ENCODE results near the gene POLR1E.

POLR1E gene

GRCh38 chr9:37454238-37454637 lies 31.5 kb upstream of the POLR1E start:
- Histone ChIP-seq H3K4me3 (ENCODE audit: low read depth, low read length) (no peak overlapping the region), H3K23ac (ENCODE audit: low read length) (no peak overlapping the region), H3K18ac (ENCODE audit: low read length) (no peak overlapping the region), H3K79me1 (ENCODE audit: low read length) (no peaks in the 10 kb centered on the region), H2BK12ac (ENCODE audit: low read length) (no peak overlapping the region), H3K36me3 (ENCODE audit: control insufficient read depth in 1 of 2, insufficient read depth in 2 of 2, low read length in 2 of 2) (peaks cover 2 to 8% of the 10 kb centered on the region in 2 experiments), H3K4me2 (ENCODE audit: low read length) (no peak overlapping the region), H3K79me2 (ENCODE audit: control insufficient read depth, insufficient read depth, low read length, poor library complexity) (no peaks in the 10 kb centered on the region), H3K9me3 (ENCODE audit: insufficient read depth, low read depth, low read length) (no peaks in the 10 kb centered on the region), H3K9ac (ENCODE audit: low read length) (no peak overlapping the region), H3K14ac (ENCODE audit: low read length) (no peak overlapping the region), H2BK5ac (ENCODE audit: low read depth, low read length, poor library complexity) (no peak overlapping the region), H3K27ac (ENCODE audit: low read depth, low read length) (no peak overlapping the region), H2AK5ac (ENCODE audit: low read length) (no peak overlapping the region), H3K4me1 (ENCODE audit: control insufficient read depth in 1 of 2, insufficient read depth in 2 of 2, low read length in 2 of 2) (peaks cover 0 to 1% of the 10 kb centered on the region in 2 experiments), H2BK120ac (ENCODE audit: insufficient read depth, low read length, poor library complexity) (no peak overlapping the region), H4K8ac (ENCODE audit: low read depth, low read length) (no peak overlapping the region), H3K4ac (ENCODE audit: low read depth, low read length) (no peak overlapping the region), H4K12ac (ENCODE audit: low read depth, low read length) (no peak overlapping the region), H3K27me3 (ENCODE audit: insufficient read depth, low read length) (no peaks in the 10 kb centered on the region), H4K91ac (ENCODE audit: low read depth, low read length) (no peak overlapping the region), H2AFZ (ENCODE audit: insufficient read depth, low read length, poor library complexity) (no peak overlapping the region)
- no peak for DNase-seq

- Histone ChIP-seq H3K79me1 (ENCODE audit: low read length) (no peaks in the 10 kb centered on the region), H3K27me3 (ENCODE audit: insufficient read depth, low read length) (no peaks in the 10 kb centered on the region), H3K4me1 (ENCODE audit: control insufficient read depth in 1 of 2, insufficient read depth in 2 of 2, low read length in 2 of 2) (peaks cover 0 to 1% of the 10 kb centered on the region in 2 experiments), H3K79me2 (ENCODE audit: control insufficient read depth, insufficient read depth, low read length, poor library complexity) (peaks cover 2% of the 10 kb centered on the region), H3K27ac (ENCODE audit: low read depth, low read length) (no peak overlapping the region), H3K4me3 (ENCODE audit: low read depth, low read length) (no peak overlapping the region), H4K8ac (ENCODE audit: low read depth, low read length) (no peak overlapping the region), H3K18ac (ENCODE audit: low read length) (no peak overlapping the region), H3K4ac (ENCODE audit: low read depth, low read length) (no peak overlapping the region), H4K91ac (ENCODE audit: low read depth, low read length) (no peak overlapping the region), H3K36me3 (ENCODE audit: control insufficient read depth in 1 of 2, insufficient read depth in 2 of 2, low read length in 2 of 2) (peaks cover 0 to 5% of the 10 kb centered on the region in 2 experiments), H3K23ac (ENCODE audit: low read length) (no peak overlapping the region), H3K4me2 (ENCODE audit: low read length) (no peak overlapping the region), H3K14ac (ENCODE audit: low read length) (no peak overlapping the region), H4K12ac (ENCODE audit: low read depth, low read length) (no peak overlapping the region), H2BK12ac (ENCODE audit: low read length) (no peak overlapping the region), H2AFZ (ENCODE audit: insufficient read depth, low read length, poor library complexity) (no peak overlapping the region), H2BK120ac (ENCODE audit: insufficient read depth, low read length, poor library complexity) (no peak overlapping the region), H3K9ac (ENCODE audit: low read length) (no peak overlapping the region), H2AK5ac (ENCODE audit: low read length) (no peak overlapping the region), H3K9me3 (ENCODE audit: insufficient read depth, low read depth, low read length) (no peaks in the 10 kb centered on the region), H2BK5ac (ENCODE audit: low read depth, low read length, poor library complexity) (no peak overlapping the region)
- WGBS (ENCODE audit: extremely low coverage, insufficient coverage, insufficient read length) = no CpG with 5 or more reads among the region's 7 CpGs
- no peak for DNase-seq
Observed at GRCh38 chr9:37455884-37456647, 29.7 kb upstream of the POLR1E start.

DNA sequence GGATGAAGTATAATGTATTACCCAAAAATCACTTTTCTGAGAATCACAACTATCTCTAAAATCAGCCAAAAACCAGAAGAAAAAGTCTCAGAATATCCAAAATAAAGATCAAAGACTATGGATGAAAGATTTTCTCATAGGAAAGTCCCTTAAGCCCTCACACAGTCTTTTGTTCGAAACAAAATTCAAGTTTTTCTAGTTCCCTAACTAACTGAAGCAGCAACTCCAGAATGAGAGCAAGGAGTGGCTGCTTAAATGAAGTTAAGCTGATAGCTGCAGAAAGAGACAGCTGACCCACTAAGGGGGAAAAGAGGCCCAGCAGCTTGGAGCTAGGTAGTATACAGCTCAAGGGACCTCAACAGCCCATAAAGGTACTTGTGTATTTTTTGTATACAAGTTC lies 28.9 kb upstream of the POLR1E start:
- H3K9ac ChIP-seq (ENCODE audit: low read length) = no peak overlapping the region
- DNase-seq = no peak
- H4K91ac ChIP-seq (ENCODE audit: low read depth, low read length) = no peak overlapping the region
- H3K36me3 ChIP-seq (ENCODE audit: control insufficient read depth in 1 of 2, insufficient read depth in 2 of 2, low read length in 2 of 2) = peaks cover 0 to 5% of the 10 kb centered on the region in 2 experiments
- no peaks in the 10 kb centered on the region for H3K9me3 ChIP-seq (ENCODE audit: insufficient read depth, low read depth, low read length)
- WGBS (ENCODE audit: extremely low coverage, insufficient coverage, insufficient read length) = no CpG with 5 or more reads among the region's 1 CpG
- H3K4me1 ChIP-seq (ENCODE audit: control insufficient read depth in 1 of 2, insufficient read depth in 2 of 2, low read length in 2 of 2) = peaks cover 0 to 1% of the 10 kb centered on the region in 2 experiments
- H3K79me1 ChIP-seq (ENCODE audit: low read length) = no peaks in the 10 kb centered on the region
- H2AFZ ChIP-seq (ENCODE audit: insufficient read depth, low read length, poor library complexity) = no peak overlapping the region
- H3K27me3 ChIP-seq (ENCODE audit: insufficient read depth, low read length) = no peaks in the 10 kb centered on the region
- no peak overlapping the region for H3K4ac ChIP-seq (ENCODE audit: low read depth, low read length)
- H2AK5ac ChIP-seq (ENCODE audit: low read length) = no peak overlapping the region
- H3K27ac ChIP-seq (ENCODE audit: low read depth, low read length) = no peak overlapping the region
- no peak overlapping the region for H4K8ac ChIP-seq (ENCODE audit: low read depth, low read length)
- H3K79me2 ChIP-seq (ENCODE audit: control insufficient read depth, insufficient read depth, low read length, poor library complexity) = peaks cover 4% of the 10 kb centered on the region
- no peak overlapping the region for H3K14ac ChIP-seq (ENCODE audit: low read length)
- H4K12ac ChIP-seq (ENCODE audit: low read depth, low read length) = no peak overlapping the region
- no peak overlapping the region for H2BK5ac ChIP-seq (ENCODE audit: low read depth, low read length, poor library complexity)
- H3K23ac ChIP-seq (ENCODE audit: low read length) = no peak overlapping the region
- no peak overlapping the region for H2BK120ac ChIP-seq (ENCODE audit: insufficient read depth, low read length, poor library complexity)
- no peak overlapping the region for H2BK12ac ChIP-seq (ENCODE audit: low read length)
- no peak overlapping the region for H3K4me2 ChIP-seq (ENCODE audit: low read length)
- H3K4me3 ChIP-seq (ENCODE audit: low read depth, low read length) = no peak overlapping the region
- no peak overlapping the region for H3K18ac ChIP-seq (ENCODE audit: low read length)

DNA sequence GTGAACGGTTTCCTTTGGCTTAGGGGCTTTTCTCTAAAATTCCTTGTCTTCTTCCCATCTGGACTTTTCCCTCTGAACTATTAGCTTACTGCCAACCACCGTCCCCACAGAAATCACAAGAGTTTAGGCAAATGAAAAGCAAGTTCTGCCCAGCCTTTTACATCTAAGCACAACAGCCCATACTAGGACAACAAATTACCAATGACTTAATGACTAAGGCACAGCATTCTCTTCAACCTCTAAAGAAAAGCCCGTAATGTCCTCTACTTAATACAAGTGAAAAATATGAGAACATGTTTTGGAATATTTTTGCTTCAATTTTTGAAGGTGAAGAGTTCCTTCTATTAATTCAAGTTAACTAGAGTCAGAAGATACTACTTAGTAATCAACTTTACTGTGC lies 21.7 kb upstream of the POLR1E start:
- Histone ChIP-seq H4K12ac (ENCODE audit: low read depth, low read length) (no peak overlapping the region), H3K36me3 (ENCODE audit: control insufficient read depth in 1 of 2, insufficient read depth in 2 of 2, low read length in 2 of 2) (no peaks in the 10 kb centered on the region), H3K79me1 (ENCODE audit: low read length) (peaks cover 18% of the 10 kb centered on the region), H2BK5ac (ENCODE audit: low read depth, low read length, poor library complexity) (no peak overlapping the region), H3K14ac (ENCODE audit: low read length) (no peak overlapping the region), H2AFZ (ENCODE audit: insufficient read depth, low read length, poor library complexity) (no peak overlapping the region), H2BK12ac (ENCODE audit: low read length) (no peak overlapping the region), H3K4me2 (ENCODE audit: low read length) (peak overlapping the region; percentile 55), H3K27ac (ENCODE audit: low read depth, low read length) (peak overlapping the region; percentile 20), H3K79me2 (ENCODE audit: control insufficient read depth, insufficient read depth, low read length, poor library complexity) (peaks cover 24% of the 10 kb centered on the region), H3K4ac (ENCODE audit: low read depth, low read length) (peak overlapping the region; percentile 92), H3K4me3 (ENCODE audit: low read depth, low read length) (no peak overlapping the region), H3K18ac (ENCODE audit: low read length) (no peak overlapping the region), H4K8ac (ENCODE audit: low read depth, low read length) (no peak overlapping the region), H3K4me1 (ENCODE audit: control insufficient read depth in 1 of 2, insufficient read depth in 2 of 2, low read length in 2 of 2) (peaks cover 4 to 8% of the 10 kb centered on the region in 2 experiments), H4K91ac (ENCODE audit: low read depth, low read length) (no peak overlapping the region), H3K23ac (ENCODE audit: low read length) (no peak overlapping the region), H2BK120ac (ENCODE audit: insufficient read depth, low read length, poor library complexity) (no peak overlapping the region), H3K27me3 (ENCODE audit: insufficient read depth, low read length) (no peaks in the 10 kb centered on the region), H3K9me3 (ENCODE audit: insufficient read depth, low read depth, low read length) (no peaks in the 10 kb centered on the region), H3K9ac (ENCODE audit: low read length) (no peak overlapping the region), H2AK5ac (ENCODE audit: low read length) (no peak overlapping the region)
- DNase-seq = no peak
- no CpG with 5 or more reads among the region's 3 CpGs for WGBS (ENCODE audit: extremely low coverage, insufficient coverage, insufficient read length)
